ENCODE data around the gene COL19A1.

Gene COL19A1

GRCh38 chr6:70112716-70113115 lies 246.4 kb downstream of the COL19A1 start:
- in situ Hi-C loops (cut with HindIII; ENCODE audit: low sequenced_read_pairs), result no loop called here

GRCh38 chr6:70113171-70113570 lies 246.8 kb downstream of the COL19A1 start:
- in situ Hi-C loops (cut with HindIII; ENCODE audit: low sequenced_read_pairs), result no loop called here

- in situ Hi-C loops (cut with HindIII; ENCODE audit: low sequenced_read_pairs), result no loop called here
These were observed 252.3 kb downstream of the COL19A1 start for GRCh38 chr6:70118670-70119069.

- in situ Hi-C loops (cut with HindIII; ENCODE audit: low sequenced_read_pairs), result no loop called here
These were observed 253.0 kb downstream of the COL19A1 start for GRCh38 chr6:70119218-70119835.

- in situ Hi-C loops (cut with HindIII; ENCODE audit: low sequenced_read_pairs), result no loop called here
These were observed 258.1 kb downstream of the COL19A1 start for GRCh38 chr6:70124443-70124842.

GRCh38 chr6:70124882-70125545 lies 258.7 kb downstream of the COL19A1 start:
- in situ Hi-C loops (cut with HindIII; ENCODE audit: low sequenced_read_pairs), result no loop called here

GRCh38 chr6:70125602-70126001 lies 259.2 kb downstream of the COL19A1 start:
- in situ Hi-C loops (cut with HindIII; ENCODE audit: low sequenced_read_pairs), result no loop called here

GRCh38 chr6:70129341-70129740 lies 263.0 kb downstream of the COL19A1 start:
- in situ Hi-C loops (cut with HindIII; ENCODE audit: low sequenced_read_pairs), result no loop called here

GRCh38 chr6:70130865-70131264 lies 264.5 kb downstream of the COL19A1 start:
- in situ Hi-C loops (cut with HindIII; ENCODE audit: low sequenced_read_pairs), result no loop called here

- in situ Hi-C loops (cut with HindIII; ENCODE audit: low sequenced_read_pairs), result no loop called here
These were observed 265.2 kb downstream of the COL19A1 start for GRCh38 chr6:70131528-70131927.

GRCh38 chr6:70133246-70133645 lies 266.9 kb downstream of the COL19A1 start:
- in situ Hi-C loops (cut with HindIII; ENCODE audit: low sequenced_read_pairs), result no loop called here

GRCh38 chr6:70134542-70134941 lies 268.2 kb downstream of the COL19A1 start:
- in situ Hi-C loops (cut with HindIII; ENCODE audit: low sequenced_read_pairs), result no loop called here

- in situ Hi-C loops (cut with HindIII; ENCODE audit: low sequenced_read_pairs), result no loop called here
These were observed 269.1 kb downstream of the COL19A1 start for GRCh38 chr6:70135219-70136160.

GRCh38 chr6:70136996-70137395 lies 270.6 kb downstream of the COL19A1 start:
- in situ Hi-C loops (cut with HindIII; ENCODE audit: low sequenced_read_pairs), result no loop called here

- in situ Hi-C loops (cut with HindIII; ENCODE audit: low sequenced_read_pairs), result no loop called here
These were observed 274.1 kb downstream of the COL19A1 start for GRCh38 chr6:70140496-70140895.

- in situ Hi-C loops (cut with HindIII; ENCODE audit: low sequenced_read_pairs), result no loop called here
These were observed 275.7 kb downstream of the COL19A1 start for GRCh38 chr6:70142034-70142433.

- in situ Hi-C loops (cut with HindIII; ENCODE audit: low sequenced_read_pairs), result no loop called here
These were observed 278.8 kb downstream of the COL19A1 start for GRCh38 chr6:70145178-70145577.

GRCh38 chr6:70149209-70149788 lies 282.9 kb downstream of the COL19A1 start:
- in situ Hi-C loops (cut with HindIII; ENCODE audit: low sequenced_read_pairs), result no loop called here

- in situ Hi-C loops (cut with HindIII; ENCODE audit: low sequenced_read_pairs), result no loop called here
These were observed 284.2 kb downstream of the COL19A1 start for GRCh38 chr6:70150521-70150920.

- in situ Hi-C loops (cut with HindIII; ENCODE audit: low sequenced_read_pairs), result no loop called here
These were observed 285.3 kb downstream of the COL19A1 start for GRCh38 chr6:70151616-70152015.

GRCh38 chr6:70152786-70153185 lies 286.4 kb downstream of the COL19A1 start:
- in situ Hi-C loops (cut with HindIII; ENCODE audit: low sequenced_read_pairs), result no loop called here
